GM21367 (cell line): Measurements from ENCODE around the gene TRIM29.

Source experiments
- ATAC-seq: cut with Tn5 transposase; IDR thresholded peaks from one replicate; pipeline ENCODE4 v1.9.1; 2021; ENCODE audit not compliant: unreplicated experiment

The TRIM29 gene

GRCh38 chr11:120139316-120140069 is 1.6 kb upstream of the TRIM29 start:
- no peak for ATAC-seq

DNA sequence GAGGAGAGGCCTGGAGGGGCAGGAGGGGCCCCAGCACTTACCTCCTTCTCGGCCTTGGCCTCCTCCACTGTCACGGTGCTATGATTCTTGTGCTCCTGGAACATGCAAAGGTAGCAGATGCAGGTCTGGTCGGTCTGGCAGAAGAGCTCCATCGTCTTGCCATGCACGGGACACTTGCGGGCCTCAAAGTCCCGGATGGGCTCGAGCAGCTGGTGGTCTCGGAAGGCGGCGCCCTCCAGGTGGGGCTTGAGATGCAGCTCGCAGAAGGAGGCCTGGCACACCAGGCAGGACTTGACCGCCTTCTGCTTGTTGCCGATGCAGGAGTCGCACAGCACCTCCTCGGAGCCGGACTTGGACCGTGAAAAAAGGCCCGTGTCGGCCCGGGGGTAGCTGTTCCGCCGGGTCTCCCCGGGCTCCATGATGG is 714 bp downstream of the TRIM29 start:
- no peak for ATAC-seq

GRCh38 chr11:120136356-120136755 is 1.6 kb downstream of the TRIM29 start:
- no peak for ATAC-seq

GRCh38 chr11:120135838-120136237 is 2.1 kb downstream of the TRIM29 start:
- ATAC-seq = no peak

DNA sequence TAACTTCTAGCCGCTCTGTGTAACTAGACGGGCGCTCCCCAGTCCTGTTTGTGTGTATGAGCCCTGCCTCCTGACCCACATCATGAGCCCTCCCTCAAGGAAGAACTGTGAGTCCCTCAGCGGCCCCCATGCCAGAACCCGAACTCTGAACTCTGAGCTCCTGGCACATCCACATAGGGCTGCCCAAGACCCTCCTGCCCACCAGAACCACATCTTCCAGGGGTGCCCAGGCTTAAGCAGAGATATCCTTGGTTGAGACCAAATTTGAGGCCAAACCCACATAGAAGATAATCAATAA is 3.0 kb downstream of the TRIM29 start:
- no peak for ATAC-seq

DNA sequence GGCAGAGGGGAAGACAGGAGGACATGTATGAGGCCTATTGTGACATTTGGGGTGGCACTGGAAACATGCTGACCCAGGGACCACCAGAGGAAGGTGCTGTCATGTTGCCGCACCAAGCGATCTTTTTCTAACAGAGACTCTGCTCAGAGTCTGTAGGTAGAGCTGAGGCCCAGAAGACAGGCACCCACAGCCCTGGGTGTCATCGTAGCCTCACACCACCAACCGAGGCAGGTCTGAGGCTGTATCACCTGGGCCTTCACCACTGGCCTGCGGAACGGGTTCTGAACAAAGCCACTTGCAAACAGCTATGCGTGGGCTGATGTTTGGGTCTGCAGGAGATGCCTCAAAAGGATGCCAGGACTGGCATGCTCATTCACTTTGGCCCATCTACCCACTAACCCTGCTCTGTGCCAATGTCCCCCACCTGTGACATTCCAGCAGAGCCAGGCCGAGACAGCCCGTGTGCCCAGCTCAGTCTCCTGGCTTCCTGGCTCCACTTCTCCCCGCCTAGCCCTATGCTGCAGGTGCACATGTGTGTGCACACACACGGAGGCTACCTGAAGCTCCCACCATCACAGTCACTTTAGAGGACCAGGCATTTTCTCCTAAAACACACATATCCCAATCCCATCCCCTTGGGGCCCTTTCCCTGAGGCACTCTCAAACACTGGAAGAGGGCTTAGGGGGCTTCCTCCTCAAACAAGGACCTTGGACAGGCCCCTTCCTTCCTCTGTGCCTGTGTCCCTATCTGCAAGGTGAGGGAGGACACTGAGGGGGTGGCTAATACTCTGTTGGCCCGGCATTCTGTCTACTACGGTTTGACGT is 3.6 kb downstream of the TRIM29 start:
- no peak for ATAC-seq

GRCh38 chr11:120133216-120134105 is 4.5 kb downstream of the TRIM29 start:
- ATAC-seq = no peak

- no peak for ATAC-seq
Observed at GRCh38 chr11:120132645-120133185, 5.2 kb downstream of the TRIM29 start.

GRCh38 chr11:120131941-120132644 is 5.8 kb downstream of the TRIM29 start:
- ATAC-seq = no peak

DNA sequence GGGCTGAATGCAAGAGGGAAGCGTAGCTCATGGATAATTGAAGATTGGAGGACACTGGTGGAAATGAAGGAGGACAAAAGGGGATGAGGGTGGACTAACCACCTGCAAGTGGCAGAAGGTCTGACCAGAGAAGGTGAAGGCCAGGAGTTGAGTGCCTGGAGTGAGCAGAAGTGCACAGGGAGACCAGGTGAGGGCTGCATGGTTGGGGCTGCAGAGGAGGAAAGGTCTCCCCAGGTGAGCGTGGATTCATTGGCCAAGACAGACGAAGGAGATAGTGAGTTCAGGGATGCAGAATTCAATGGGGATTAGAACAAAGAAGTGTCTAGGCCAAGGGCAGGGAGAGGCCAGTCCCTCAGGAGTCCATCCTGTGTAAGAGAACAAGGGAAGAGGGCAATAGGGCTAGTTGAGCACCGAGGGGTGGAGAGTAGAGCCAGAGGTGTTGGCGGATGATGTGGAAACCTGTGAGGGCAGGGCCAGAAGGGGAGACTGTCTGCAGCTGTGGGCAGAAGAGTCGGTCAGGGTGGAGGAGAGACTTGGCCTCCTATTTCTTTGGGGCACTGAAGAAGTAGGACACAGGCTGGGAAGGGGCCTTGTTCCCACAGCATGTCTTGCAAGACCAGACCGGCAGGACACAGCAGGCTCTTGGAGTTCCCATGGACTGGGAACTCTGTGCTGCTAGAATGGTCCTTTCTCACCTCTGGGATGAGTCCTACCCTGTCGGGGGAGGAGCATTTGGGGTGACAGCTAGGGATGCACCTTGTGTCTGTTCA is 6.7 kb downstream of the TRIM29 start:
- ATAC-seq = no peak

- ATAC-seq = no peak
Observed at GRCh38 chr11:120130176-120130980, 7.5 kb downstream of the TRIM29 start.

DNA sequence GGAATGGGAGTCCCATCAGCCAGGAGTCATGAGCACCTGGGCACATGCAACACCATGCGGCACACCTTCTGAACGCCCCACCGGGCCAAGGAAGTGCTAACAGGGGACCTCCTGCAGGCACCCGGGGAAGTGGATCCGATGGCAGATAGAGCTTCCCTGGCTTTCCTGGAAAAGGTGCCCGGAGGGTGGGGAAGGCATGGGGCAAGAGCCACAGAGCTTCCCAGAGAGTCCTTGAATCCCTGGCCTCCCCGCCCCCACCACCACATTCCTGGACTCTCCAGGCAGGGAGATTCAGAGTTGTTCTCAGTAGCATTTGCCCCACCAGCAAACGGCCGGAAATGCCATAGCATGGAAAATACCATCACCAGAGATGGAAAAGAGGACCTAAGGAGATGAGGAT is 8.3 kb downstream of the TRIM29 start:
- no peak for ATAC-seq

DNA sequence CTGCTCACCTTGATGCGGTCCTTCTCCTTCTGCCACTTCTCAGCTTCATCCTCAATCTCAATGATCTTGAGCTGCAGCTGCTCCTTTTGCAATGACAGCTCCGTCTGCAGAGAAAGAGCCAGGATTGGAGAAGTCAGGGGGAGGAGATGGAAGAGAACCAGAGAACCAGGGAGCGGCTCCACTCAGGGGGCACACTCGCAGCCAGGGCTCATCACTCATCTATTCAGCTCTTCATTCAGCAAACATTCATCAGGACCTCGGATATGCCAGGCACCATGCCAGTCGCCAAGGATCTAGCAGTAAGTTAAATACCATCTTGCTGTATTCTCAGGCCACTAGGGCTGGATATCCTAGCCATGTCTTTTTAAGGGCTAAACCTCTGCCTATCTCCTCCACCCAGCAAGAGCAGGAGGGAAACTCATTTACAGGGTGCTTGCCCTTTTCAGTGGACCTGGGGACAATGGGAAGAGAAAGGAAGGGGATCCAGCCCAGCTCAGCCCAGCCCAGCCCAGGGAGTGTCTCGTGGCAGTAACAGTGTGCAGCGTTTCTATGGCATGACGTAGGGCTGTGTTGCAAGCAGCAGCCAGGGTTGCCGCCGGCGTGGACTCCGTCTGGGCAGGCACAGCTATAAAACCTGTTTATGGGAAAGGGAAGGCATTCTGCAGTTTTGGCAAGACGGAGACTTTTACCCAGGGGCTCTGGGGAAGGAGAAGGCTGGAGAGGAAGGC is 9.4 kb downstream of the TRIM29 start:
- ATAC-seq = no peak

DNA sequence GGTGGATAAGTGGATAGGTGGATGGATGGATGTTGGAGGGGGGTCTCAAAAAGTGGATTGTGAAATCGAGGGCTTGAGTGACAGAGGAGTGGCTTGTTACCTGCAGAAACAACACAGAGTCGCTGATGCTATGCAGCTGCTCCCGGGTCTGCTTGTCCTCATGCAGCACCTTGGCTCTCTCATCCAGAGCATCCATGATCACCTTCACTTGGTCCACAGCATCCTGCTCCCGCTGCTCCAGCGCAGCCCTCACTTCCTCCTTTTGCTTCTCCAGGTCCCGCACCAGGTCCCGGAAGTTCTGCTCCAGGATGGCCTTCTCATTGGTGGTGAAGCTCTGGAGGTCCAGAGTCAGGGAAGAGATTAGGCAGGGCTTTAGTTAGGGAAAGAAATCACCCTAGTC is 10.7 kb downstream of the TRIM29 start:
- ATAC-seq = no peak

DNA sequence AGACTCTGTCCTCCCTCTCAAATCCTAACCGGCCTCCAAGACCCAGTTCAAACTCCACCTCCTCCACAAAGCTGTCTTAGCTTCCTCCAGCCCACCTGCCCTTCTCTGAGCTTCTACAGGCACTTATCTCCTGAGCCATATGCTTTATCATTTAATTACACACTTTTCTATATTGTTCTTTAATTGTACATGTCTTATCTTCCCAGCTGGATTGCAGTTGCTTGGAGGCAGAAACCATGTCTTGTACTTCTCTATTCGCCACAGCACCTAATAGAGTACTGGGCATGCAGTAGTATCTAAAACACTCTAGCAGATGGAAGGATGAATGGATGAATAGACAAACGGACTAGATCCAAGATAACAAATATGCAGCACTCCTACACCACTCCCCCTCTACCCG is 11.3 kb downstream of the TRIM29 start:
- ATAC-seq = no peak

GRCh38 chr11:120125509-120125908 is 12.4 kb downstream of the TRIM29 start:
- no peak for ATAC-seq

- no peak for ATAC-seq
Observed at GRCh38 chr11:120125024-120125423, 12.9 kb downstream of the TRIM29 start.

GRCh38 chr11:120124355-120124754 is 13.6 kb downstream of the TRIM29 start:
- no peak for ATAC-seq
